OCI-LY3 (cell line): Measurements from ENCODE around the gene WHRN.

Source experiments
- H2AFZ ChIP-seq: fragments of 200-600, 300-600 bp; shearing (Covaris generic); 2 replicates; pipeline ENCODE4 v1.6.0; 2014; ENCODE audit warnings: antibody characterized with exemption, low read depth, low read length
- H3K27ac ChIP-seq: fragments of 200-600, 300-600 bp; sonication (generic); 2 replicates; pipeline ENCODE4 v1.5.1; 2014; ENCODE audit warnings: mild to moderate bottlenecking, low read length, moderate library complexity, mixed read lengths
- H3K27me3 ChIP-seq: fragments of 200-600, 300-600 bp; sonication (generic); 2 replicates; pipeline ENCODE4 v1.6.1; 2014; ENCODE audit warnings: low read depth, low read length, mixed read lengths
- H3K36me3 ChIP-seq: fragments of 200-600, 300-600 bp; sonication (generic); replicated peaks from 2 replicates; pipeline ENCODE3; 2014; ENCODE audit warnings: low read depth, low read length, mixed read lengths
- H3K4me1 ChIP-seq: fragments of 300-600, 200-600 bp; sonication (generic); 2 replicates; pipeline ENCODE4 v1.6.1; 2014; ENCODE audit warnings: low read length, mixed read lengths
- H3K4me2 ChIP-seq: fragments of 200-600, 300-600 bp; sonication (generic); 2 replicates; pipeline ENCODE4 v1.6.1; 2014; ENCODE audit warnings: low read length, mixed read lengths
- H3K4me3 ChIP-seq: fragments of 300-600, 200-600 bp; sonication (generic); 2 replicates; pipeline ENCODE4 v1.5.1; 2014; ENCODE audit warnings: antibody characterized with exemption, mild to moderate bottlenecking, low read length, moderate library complexity
- H3K79me2 ChIP-seq: fragments of 300-600, 200-600 bp; shearing (Covaris generic); 2 replicates; pipeline ENCODE4 v1.6.1; 2014; ENCODE audit warnings: mild to moderate bottlenecking, low read length, mixed read lengths
- H3K9ac ChIP-seq: fragments of 300-600, 200-600 bp; shearing (Covaris generic); 2 replicates; pipeline ENCODE4 v1.6.0; 2014; ENCODE audit warnings: mild to moderate bottlenecking, low read length, moderate library complexity
- H3K9me3 ChIP-seq: fragments of 200-600, 300-600 bp; shearing (Covaris generic); 2 replicates; pipeline ENCODE4 v1.6.1; 2014; ENCODE audit warnings: low read length, mixed read lengths; ENCODE audit not compliant: insufficient read depth
- H4K20me1 ChIP-seq: fragments of 200-600, 300-600 bp; sonication (generic); 2 replicates; pipeline ENCODE4 v1.6.1; 2016; ENCODE audit warnings: low read length, mixed read lengths; ENCODE audit not compliant: insufficient read depth
- CTCF ChIP-seq: fragments of 200-600, 300-600 bp; sonication (generic); IDR thresholded peaks from 2 replicates; pipeline ENCODE4 v1.5.1; 2014; ENCODE audit warnings: antibody characterized with exemption, low read length, low read depth
- EZH2phosphoT487 ChIP-seq: fragments of 200-600 bp; shearing (Covaris generic); IDR thresholded peaks from 2 replicates; pipeline ENCODE4 v1.6.1; 2018; ENCODE audit warnings: antibody characterized with exemption, mixed run types, low read depth

WHRN gene

GRCh38 chr9:114412048-114412683 lies 93.1 kb downstream of the WHRN start:
- no peaks in the 10 kb centered on the region for H4K20me1 ChIP-seq
- no peaks in the 10 kb centered on the region for H3K9me3 ChIP-seq
- H3K9ac ChIP-seq = no peak overlapping the region
- no peak overlapping the region for H3K27ac ChIP-seq
- TF ChIP-seq CTCF (no peak), EZH2phosphoT487 (no peak)
- no peaks in the 10 kb centered on the region for H3K79me2 ChIP-seq
- no peaks in the 10 kb centered on the region for H3K4me1 ChIP-seq
- no peaks in the 10 kb centered on the region for H3K27me3 ChIP-seq
- no peak overlapping the region for H3K4me2 ChIP-seq
- peaks cover 5% of the 10 kb centered on the region for H3K36me3 ChIP-seq
- no peak overlapping the region for H3K4me3 ChIP-seq
- H2AFZ ChIP-seq = no peak overlapping the region

GRCh38 chr9:114411452-114411851 lies 93.8 kb downstream of the WHRN start:
- Histone ChIP-seq H3K79me2 (no peaks in the 10 kb centered on the region), H3K4me3 (no peak overlapping the region), H2AFZ (no peak overlapping the region), H3K4me2 (no peak overlapping the region), H3K4me1 (no peaks in the 10 kb centered on the region), H3K9me3 (no peaks in the 10 kb centered on the region), H4K20me1 (no peaks in the 10 kb centered on the region), H3K36me3 (no peaks in the 10 kb centered on the region), H3K9ac (no peak overlapping the region), H3K27me3 (no peaks in the 10 kb centered on the region), H3K27ac (no peak overlapping the region)
- no peak for TF ChIP-seq EZH2phosphoT487
- no peak for TF ChIP-seq CTCF

- Histone ChIP-seq H3K4me1 (0 out of 2 replicates have a peak, but pooled peaks cover under 1% of the 10 kb centered on the region), H4K20me1 (no peaks in the 10 kb centered on the region), H3K9me3 (no peaks in the 10 kb centered on the region), H2AFZ (no peak overlapping the region), H3K27ac (no peak overlapping the region), H3K36me3 (no peaks in the 10 kb centered on the region), H3K27me3 (no peaks in the 10 kb centered on the region), H3K4me2 (no peak overlapping the region), H3K79me2 (no peaks in the 10 kb centered on the region), H3K4me3 (no peak overlapping the region), H3K9ac (no peak overlapping the region)
- TF ChIP-seq EZH2phosphoT487 (no peak), CTCF (no peak)
Observed at GRCh38 chr9:114410910-114411309, 94.4 kb downstream of the WHRN start.

GRCh38 chr9:114409842-114410241 lies 95.4 kb downstream of the WHRN start:
- H3K27me3 ChIP-seq = no peaks in the 10 kb centered on the region
- no peaks in the 10 kb centered on the region for H3K79me2 ChIP-seq
- no peak overlapping the region for H3K4me2 ChIP-seq
- H3K4me3 ChIP-seq = no peak overlapping the region
- H3K9me3 ChIP-seq = no peaks in the 10 kb centered on the region
- no peaks in the 10 kb centered on the region for H4K20me1 ChIP-seq
- no peaks in the 10 kb centered on the region for H3K36me3 ChIP-seq
- no peak overlapping the region for H2AFZ ChIP-seq
- no peak overlapping the region for H3K27ac ChIP-seq
- peaks cover 8% of the 10 kb centered on the region for H3K4me1 ChIP-seq
- TF ChIP-seq EZH2phosphoT487 = no peak
- no peak for TF ChIP-seq CTCF
- H3K9ac ChIP-seq = no peak overlapping the region
